ENCODE data around the gene RRP8.

DNA sequence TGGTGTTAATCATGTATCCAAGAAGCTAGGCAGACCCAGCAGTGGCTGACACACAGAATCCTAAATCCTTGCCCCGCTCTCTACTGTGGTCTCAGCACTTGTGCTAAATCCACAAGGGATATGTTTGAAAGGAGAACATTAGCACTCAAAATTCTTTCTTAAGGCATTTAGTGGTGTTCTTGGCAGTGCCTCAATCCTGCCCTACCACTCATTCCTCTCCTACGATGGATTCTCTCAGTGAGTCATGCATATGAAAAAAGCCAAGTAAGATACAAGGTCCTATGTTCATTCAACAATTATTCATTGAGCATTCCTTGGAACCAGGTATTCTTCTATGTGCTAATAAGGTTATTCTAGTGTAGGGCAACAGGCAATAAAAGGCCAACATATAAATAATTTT lies 31.2 kb downstream of the RRP8 start:
- TF ChIP-seq, protein P1, sequence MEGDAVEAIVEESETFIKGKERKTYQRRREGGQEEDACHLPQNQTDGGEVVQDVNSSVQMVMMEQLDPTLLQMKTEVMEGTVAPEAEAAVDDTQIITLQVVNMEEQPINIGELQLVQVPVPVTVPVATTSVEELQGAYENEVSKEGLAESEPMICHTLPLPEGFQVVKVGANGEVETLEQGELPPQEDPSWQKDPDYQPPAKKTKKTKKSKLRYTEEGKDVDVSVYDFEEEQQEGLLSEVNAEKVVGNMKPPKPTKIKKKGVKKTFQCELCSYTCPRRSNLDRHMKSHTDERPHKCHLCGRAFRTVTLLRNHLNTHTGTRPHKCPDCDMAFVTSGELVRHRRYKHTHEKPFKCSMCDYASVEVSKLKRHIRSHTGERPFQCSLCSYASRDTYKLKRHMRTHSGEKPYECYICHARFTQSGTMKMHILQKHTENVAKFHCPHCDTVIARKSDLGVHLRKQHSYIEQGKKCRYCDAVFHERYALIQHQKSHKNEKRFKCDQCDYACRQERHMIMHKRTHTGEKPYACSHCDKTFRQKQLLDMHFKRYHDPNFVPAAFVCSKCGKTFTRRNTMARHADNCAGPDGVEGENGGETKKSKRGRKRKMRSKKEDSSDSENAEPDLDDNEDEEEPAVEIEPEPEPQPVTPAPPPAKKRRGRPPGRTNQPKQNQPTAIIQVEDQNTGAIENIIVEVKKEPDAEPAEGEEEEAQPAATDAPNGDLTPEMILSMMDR (conservative IDR thresholded peaks at IDR 0.05; ENCODE audit: low read length): no peak
- no peak for TF ChIP-seq EZH2phosphoT487 (IDR thresholded peaks at IDR 0.05; ENCODE audit: borderline replicate concordance, low read depth, low read length)
